Measurements from ENCODE around the gene MMP28.
A peak's percentile ranks its signal among the peaks of the same experiment; 100 is the strongest.

The MMP28 gene

GRCh38 chr17:35801583-35802224 lies 6.3 kb upstream of the MMP28 start:
- H3K4me3 ChIP-seq (ENCODE audit: low read depth, low read length) = no peak overlapping the region
- DNase-seq (ENCODE audit: low read depth) = peak; percentile 64

- no peak for DNase-seq (ENCODE audit: low read depth)
- H3K4me3 ChIP-seq (ENCODE audit: low read depth, low read length) = no peak overlapping the region
Observed at GRCh38 chr17:35799942-35800341, 4.5 kb upstream of the MMP28 start.

GRCh38 chr17:35797918-35798317 lies 2.5 kb upstream of the MMP28 start:
- no peak overlapping the region for H3K4me3 ChIP-seq (ENCODE audit: low read depth, low read length)
- no peak for DNase-seq (ENCODE audit: low read depth)

- no peak overlapping the region for H3K4me3 ChIP-seq (ENCODE audit: low read depth, low read length)
- DNase-seq (ENCODE audit: low read depth) = no peak
Observed at GRCh38 chr17:35797370-35797769, 1.9 kb upstream of the MMP28 start.

GRCh38 chr17:35796942-35797341 lies 1.5 kb upstream of the MMP28 start:
- no peak overlapping the region for H3K4me3 ChIP-seq (ENCODE audit: low read depth, low read length)
- DNase-seq (ENCODE audit: low read depth) = no peak

- H3K4me3 ChIP-seq (ENCODE audit: low read depth, low read length) = peak overlapping the region; percentile 57
- DNase-seq (ENCODE audit: low read depth) = no peak
Observed at GRCh38 chr17:35795871-35796265, 427 bp upstream of the MMP28 start.

GRCh38 chr17:35793257-35793656 lies 2.2 kb downstream of the MMP28 start:
- DNase-seq (ENCODE audit: low read depth) = no peak

GRCh38 chr17:35791681-35792350 lies 3.6 kb downstream of the MMP28 start:
- H3K4me3 ChIP-seq (ENCODE audit: low read depth, low read length) = no peak overlapping the region

More at GRCh38 chr17:35793257-35793656, 2.2 kb downstream of the MMP28 start:
- H3K4me3 ChIP-seq (ENCODE audit: low read depth, low read length) = no peak overlapping the region

GRCh38 chr17:35790841-35791240 lies 4.6 kb downstream of the MMP28 start:
- DNase-seq (ENCODE audit: low read depth) = no peak

More at GRCh38 chr17:35791681-35792350, 3.6 kb downstream of the MMP28 start:
- no peak for DNase-seq (ENCODE audit: low read depth)

GRCh38 chr17:35788477-35789368 lies 6.7 kb downstream of the MMP28 start:
- no peak overlapping the region for H3K4me3 ChIP-seq (ENCODE audit: low read depth, low read length)
- DNase-seq (ENCODE audit: low read depth) = peak; percentile 90

More at GRCh38 chr17:35790841-35791240, 4.6 kb downstream of the MMP28 start:
- H3K4me3 ChIP-seq (ENCODE audit: low read depth, low read length) = no peak overlapping the region

- H3K4me3 ChIP-seq (ENCODE audit: low read depth, low read length) = no peak overlapping the region
- no peak for DNase-seq (ENCODE audit: low read depth)
Observed at GRCh38 chr17:35786941-35787432, 8.5 kb downstream of the MMP28 start.

- no peak overlapping the region for H3K4me3 ChIP-seq (ENCODE audit: low read depth, low read length)
- DNase-seq (ENCODE audit: low read depth) = no peak
Observed at GRCh38 chr17:35784895-35785294, 10.5 kb downstream of the MMP28 start.

GRCh38 chr17:35780950-35781349 lies 14.5 kb downstream of the MMP28 start:
- no peak overlapping the region for H3K4me3 ChIP-seq (ENCODE audit: low read depth, low read length)
- DNase-seq (ENCODE audit: low read depth) = no peak

- no peak for DNase-seq (ENCODE audit: low read depth)
Observed at GRCh38 chr17:35778641-35779196, 16.7 kb downstream of the MMP28 start.

GRCh38 chr17:35775583-35775982 lies 19.9 kb downstream of the MMP28 start:
- no peak overlapping the region for H3K4me3 ChIP-seq (ENCODE audit: low read depth, low read length)
- no peak for DNase-seq (ENCODE audit: low read depth)

More at GRCh38 chr17:35778641-35779196, 16.7 kb downstream of the MMP28 start:
- no peak overlapping the region for H3K4me3 ChIP-seq (ENCODE audit: low read depth, low read length)

GRCh38 chr17:35775039-35775438 lies 20.4 kb downstream of the MMP28 start:
- no peak for DNase-seq (ENCODE audit: low read depth)
- H3K4me3 ChIP-seq (ENCODE audit: low read depth, low read length) = no peak overlapping the region

- no peak overlapping the region for H3K4me3 ChIP-seq (ENCODE audit: low read depth, low read length)
- DNase-seq (ENCODE audit: low read depth) = no peak
Observed at GRCh38 chr17:35774499-35774898, 20.9 kb downstream of the MMP28 start.

- no peak overlapping the region for H3K4me3 ChIP-seq (ENCODE audit: low read depth, low read length)
- no peak for DNase-seq (ENCODE audit: low read depth)
Observed at GRCh38 chr17:35773679-35774425, 21.6 kb downstream of the MMP28 start.

- H3K4me3 ChIP-seq (ENCODE audit: low read depth, low read length) = no peak overlapping the region
- no peak for DNase-seq (ENCODE audit: low read depth)
Observed at GRCh38 chr17:35773129-35773528, 22.3 kb downstream of the MMP28 start.
